WTC11 (cell line): ENCODE results near the gene WNT9B.

Experiments used
- CBFB ChIP-seq: sonication (generic); formaldehyde crosslinking; IDR thresholded peaks from 2 replicates; pipeline ENCODE4 v1.8.1; 2022; ENCODE audit warnings: mild to moderate bottlenecking, low read depth, missing genetic modification reagents
- CREB1 ChIP-seq: sonication (generic); formaldehyde crosslinking; IDR thresholded peaks from 2 replicates; pipeline ENCODE4 v1.8.0; 2023; ENCODE audit warnings: mild to moderate bottlenecking, missing genetic modification reagents
- FOXK1 ChIP-seq: sonication (generic); formaldehyde crosslinking; IDR thresholded peaks from 2 replicates; pipeline ENCODE4 v1.8.0; 2022; ENCODE audit warnings: mild to moderate bottlenecking, moderate library complexity, missing genetic modification reagents
- GABPB1 ChIP-seq: sonication (generic); formaldehyde crosslinking; IDR thresholded peaks from 2 replicates; pipeline ENCODE4 v1.8.1; 2023; ENCODE audit warnings: mild to moderate bottlenecking, missing genetic modification reagents
- ZNF263 ChIP-seq: sonication (generic); formaldehyde crosslinking; IDR thresholded peaks from 2 replicates; pipeline ENCODE4 v1.8.1; 2022; ENCODE audit warnings: low read depth, mild to moderate bottlenecking, moderate library complexity, missing genetic modification reagents
- TF ChIP-seq, protein P1 (sequence below): fragments of 250-450 bp; sonication (Bioruptor Pico); IDR thresholded peaks from 2 replicates; pipeline ENCODE4 v2.1.2; 2022; ENCODE audit warnings: mild to moderate bottlenecking, moderate library complexity
- TF ChIP-seq, protein P2 (sequence below): sonication (generic); formaldehyde crosslinking; IDR thresholded peaks from 2 replicates; pipeline ENCODE4 v1.8.0; 2022; ENCODE audit warnings: mild to moderate bottlenecking, missing genetic modification reagents
- TF ChIP-seq, protein P3 (sequence below): fragments of 200-600 bp; IDR thresholded peaks from 2 replicates; pipeline ENCODE4 v1.8.0; 2022; ENCODE audit warnings: antibody characterized with exemption

DNA sequence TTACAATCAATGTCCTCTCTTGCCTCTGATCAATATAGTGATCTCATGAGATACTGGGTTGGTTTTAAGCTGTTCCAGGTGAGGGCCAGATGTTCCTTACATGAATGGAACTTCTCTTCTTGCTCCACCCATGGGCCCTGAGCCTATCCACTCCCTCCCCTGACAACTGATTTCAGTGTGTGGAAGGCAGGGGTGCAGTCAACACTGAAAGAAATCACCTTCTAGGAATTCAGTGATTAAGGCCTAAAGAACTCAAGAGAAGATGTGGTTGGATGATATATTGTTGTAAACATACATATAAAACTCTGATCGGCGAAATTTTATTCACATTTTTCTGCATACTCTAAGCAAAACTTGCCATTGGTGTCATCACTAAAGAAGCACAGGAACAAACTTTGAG, 64.8 kb downstream of the WNT9B start:
- TF ChIP-seq GABPB1, result no peak
- TF ChIP-seq, protein P1, sequence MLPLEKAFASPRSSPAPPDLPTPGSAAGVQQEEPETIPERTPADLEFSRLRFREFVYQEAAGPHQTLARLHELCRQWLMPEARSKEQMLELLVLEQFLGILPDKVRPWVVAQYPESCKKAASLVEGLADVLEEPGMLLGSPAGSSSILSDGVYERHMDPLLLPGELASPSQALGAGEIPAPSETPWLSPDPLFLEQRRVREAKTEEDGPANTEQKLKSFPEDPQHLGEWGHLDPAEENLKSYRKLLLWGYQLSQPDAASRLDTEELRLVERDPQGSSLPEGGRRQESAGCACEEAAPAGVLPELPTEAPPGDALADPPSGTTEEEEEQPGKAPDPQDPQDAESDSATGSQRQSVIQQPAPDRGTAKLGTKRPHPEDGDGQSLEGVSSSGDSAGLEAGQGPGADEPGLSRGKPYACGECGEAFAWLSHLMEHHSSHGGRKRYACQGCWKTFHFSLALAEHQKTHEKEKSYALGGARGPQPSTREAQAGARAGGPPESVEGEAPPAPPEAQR (CRISPR knock-in tag), result no peak
- TF ChIP-seq, protein P2, sequence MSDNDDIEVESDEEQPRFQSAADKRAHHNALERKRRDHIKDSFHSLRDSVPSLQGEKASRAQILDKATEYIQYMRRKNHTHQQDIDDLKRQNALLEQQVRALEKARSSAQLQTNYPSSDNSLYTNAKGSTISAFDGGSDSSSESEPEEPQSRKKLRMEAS (CRISPR knock-in tag), result no peak
- TF ChIP-seq, protein P3, sequence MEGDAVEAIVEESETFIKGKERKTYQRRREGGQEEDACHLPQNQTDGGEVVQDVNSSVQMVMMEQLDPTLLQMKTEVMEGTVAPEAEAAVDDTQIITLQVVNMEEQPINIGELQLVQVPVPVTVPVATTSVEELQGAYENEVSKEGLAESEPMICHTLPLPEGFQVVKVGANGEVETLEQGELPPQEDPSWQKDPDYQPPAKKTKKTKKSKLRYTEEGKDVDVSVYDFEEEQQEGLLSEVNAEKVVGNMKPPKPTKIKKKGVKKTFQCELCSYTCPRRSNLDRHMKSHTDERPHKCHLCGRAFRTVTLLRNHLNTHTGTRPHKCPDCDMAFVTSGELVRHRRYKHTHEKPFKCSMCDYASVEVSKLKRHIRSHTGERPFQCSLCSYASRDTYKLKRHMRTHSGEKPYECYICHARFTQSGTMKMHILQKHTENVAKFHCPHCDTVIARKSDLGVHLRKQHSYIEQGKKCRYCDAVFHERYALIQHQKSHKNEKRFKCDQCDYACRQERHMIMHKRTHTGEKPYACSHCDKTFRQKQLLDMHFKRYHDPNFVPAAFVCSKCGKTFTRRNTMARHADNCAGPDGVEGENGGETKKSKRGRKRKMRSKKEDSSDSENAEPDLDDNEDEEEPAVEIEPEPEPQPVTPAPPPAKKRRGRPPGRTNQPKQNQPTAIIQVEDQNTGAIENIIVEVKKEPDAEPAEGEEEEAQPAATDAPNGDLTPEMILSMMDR, result no peak
- no peak for TF ChIP-seq CBFB (CRISPR knock-in tag)
- no peak for TF ChIP-seq ZNF263 (CRISPR knock-in tag)
- no peak for TF ChIP-seq CREB1 (CRISPR knock-in tag)
- TF ChIP-seq FOXK1, result no peak
